ENCODE data around the gene ARID2.

- no peak for TF ChIP-seq CTCF (conservative IDR thresholded peaks at IDR 0.05; ENCODE audit: low read depth, low read length)
- no peak for TF ChIP-seq EZH2 (IDR thresholded peaks at IDR 0.05; ENCODE audit: borderline replicate concordance, low read depth, low read length, poor library complexity, severe bottlenecking)
These were observed 119.8 kb downstream of the ARID2 start for GRCh38 chr12:45849289-45849688.
